NCI-H2081 treated with DMSO at 0.1 percent for 48 hours (cell line): ENCODE data around the gene SCYGR1.
"Not testable (repeated sequence)": the region's sequence is repeated elsewhere in the genome, so short reads cannot be mapped to it uniquely, and the experiment has no call there.

Experiments
- DNase-seq: peaks from one replicate; lab custom pipeline; 2025; lab: John Stamatoyannopoulos, UW

SCYGR1 gene

DNA sequence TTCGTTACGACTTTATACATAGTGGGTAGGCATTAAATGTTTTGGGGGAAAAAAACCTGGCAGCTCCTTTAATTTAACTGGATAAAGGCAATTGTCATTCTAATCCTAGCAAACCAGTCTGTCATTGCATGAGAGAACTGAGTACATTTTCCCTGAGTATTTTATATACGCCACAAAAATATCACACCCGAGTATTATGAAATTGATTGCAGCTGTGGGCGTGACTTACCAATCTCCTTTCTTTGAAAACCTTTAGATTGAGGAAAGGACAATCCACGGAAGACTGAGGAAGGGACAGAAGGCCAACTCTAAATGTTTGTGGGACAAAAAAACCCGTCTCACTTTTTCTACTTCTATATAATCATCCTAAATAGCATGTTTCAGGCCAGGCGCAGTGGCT lies 17.7 kb downstream of the SCYGR1 start:
- no peak for DNase-seq

DNA sequence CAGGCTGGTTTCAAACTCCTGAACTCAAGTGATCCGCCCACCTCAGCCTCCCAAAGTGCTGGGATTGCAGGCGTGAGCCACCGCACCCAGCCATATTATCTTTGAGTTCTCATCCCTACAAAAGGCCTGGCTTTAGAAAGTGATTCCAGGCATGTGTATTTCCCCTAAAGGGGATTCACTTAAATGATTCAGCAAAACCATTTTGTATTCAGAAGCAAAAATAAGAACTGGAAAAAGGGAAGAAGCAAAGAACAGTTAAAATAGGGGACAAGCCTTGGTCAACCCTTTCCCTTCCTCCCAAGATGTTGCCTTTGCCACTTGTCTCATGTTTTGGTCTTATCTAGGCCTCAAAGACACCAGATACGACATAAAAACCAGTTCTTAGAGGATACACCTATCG lies 19.2 kb downstream of the SCYGR1 start:
- no peak for DNase-seq

GRCh38 chr2:227367427-227367795 lies 20.3 kb downstream of the SCYGR1 start:
- DNase-seq, result no peak

DNA sequence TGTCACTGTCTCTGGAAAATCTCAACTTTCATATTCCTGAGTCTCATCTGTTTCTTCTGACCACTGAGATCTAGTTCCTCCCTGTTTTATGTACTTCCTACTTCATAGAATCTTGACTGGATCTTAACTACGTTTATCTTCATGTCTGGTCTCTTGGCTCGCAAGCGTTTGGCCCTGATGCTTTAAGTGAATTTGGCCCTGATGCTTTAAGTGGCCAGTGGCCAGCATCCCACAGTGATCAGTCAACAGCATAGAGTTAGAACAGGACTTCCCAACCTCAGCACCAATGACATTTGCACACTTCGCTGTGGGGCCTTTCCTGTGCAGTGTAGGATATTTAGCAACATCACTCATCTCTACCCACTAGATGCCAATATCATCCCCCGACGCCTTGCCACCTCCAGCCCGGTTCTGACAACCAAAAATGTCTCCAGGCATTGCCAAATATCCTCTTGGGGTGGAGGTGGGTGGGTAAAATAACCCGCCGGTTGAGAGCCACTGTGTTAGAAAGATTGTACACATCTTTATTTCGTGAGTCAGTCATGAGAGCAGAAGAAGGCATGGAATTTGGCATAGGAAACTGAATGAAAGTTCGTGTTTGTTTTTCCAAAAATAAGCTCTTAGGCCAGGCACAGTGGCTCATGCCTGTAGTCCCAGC lies 20.9 kb downstream of the SCYGR1 start:
- DNase-seq, result no peak

GRCh38 chr2:227365833-227366232 lies 21.9 kb downstream of the SCYGR1 start:
- no peak for DNase-seq

GRCh38 chr2:227364585-227365263 lies 23.0 kb downstream of the SCYGR1 start:
- DNase-seq, result not testable (repeated sequence)

- DNase-seq, result no peak
Measured at GRCh38 chr2:227363756-227364155, 24.0 kb downstream of the SCYGR1 start.

DNA sequence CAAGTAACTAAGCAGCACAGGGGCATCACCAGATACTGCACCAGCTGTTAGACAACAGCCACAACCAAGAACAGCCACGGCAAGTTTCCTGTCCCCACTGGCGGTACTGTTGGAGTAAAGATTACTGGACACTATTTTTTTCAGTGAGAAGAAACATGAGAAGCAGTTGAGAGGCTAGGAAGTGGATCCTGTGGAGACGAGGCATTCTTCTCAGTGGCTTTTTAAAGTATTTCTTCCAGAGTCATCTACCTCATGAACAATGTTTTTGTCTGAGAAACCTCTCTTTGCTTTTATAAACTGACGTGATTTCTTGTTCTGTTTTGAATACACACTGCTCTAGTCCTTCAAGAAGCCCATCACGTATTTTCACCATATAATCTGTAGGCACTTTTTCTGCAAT lies 27.4 kb downstream of the SCYGR1 start:
- DNase-seq, result no peak

- DNase-seq, result no peak
Measured at GRCh38 chr2:227351639-227352038, 36.1 kb downstream of the SCYGR1 start.

DNA sequence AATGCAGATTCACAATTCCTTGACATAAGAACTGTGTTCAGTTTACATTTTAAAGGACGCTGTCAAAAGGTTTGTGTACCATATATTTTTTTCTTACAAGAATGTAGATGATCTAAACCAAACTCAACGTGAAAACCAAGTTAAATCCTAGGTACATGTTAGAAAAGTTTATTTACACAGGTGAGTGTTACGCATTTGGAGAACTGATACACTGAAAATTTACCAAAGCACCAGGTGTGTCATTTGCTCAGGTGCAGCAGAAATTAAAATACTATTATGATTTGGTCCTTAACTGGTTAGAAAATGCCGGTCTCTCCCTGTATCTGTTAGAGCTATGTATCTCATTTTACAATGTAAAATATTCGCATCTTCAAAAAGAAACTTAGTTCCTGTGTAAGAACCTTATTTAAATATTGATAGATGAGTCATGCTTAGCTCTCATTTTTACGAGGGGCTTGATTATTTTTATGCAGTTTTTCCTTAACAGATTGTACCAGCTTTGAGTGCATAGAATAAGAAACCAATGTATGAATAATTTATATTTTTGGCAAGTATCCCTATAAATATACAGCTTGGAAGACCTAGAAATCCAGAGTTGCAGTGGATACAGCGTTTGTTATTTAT lies 37.6 kb downstream of the SCYGR1 start:
- DNase-seq, result no peak

DNA sequence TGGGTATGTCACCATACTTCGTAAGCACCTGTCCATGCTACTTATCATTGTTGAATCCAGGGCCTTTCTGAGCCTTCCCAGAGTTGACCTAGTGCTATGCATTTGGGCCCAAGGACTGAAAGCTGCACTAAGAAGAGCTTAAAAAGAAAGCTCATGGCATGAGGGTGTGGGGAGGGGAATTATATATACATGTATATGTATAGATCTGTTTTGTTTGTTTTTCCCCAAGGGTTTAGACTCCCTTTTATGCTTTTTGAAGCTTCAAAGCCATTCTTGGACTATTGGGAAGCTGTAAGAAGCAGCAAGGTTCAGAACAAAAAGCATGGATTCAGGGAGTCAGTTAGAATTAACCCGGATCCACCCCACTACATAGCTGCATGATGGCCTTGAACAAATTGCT lies 39.4 kb downstream of the SCYGR1 start:
- no peak for DNase-seq

GRCh38 chr2:227347117-227347516 lies 40.6 kb downstream of the SCYGR1 start:
- DNase-seq, result no peak

GRCh38 chr2:227344231-227344630 lies 43.5 kb downstream of the SCYGR1 start:
- DNase-seq, result no peak

GRCh38 chr2:227341553-227341952 lies 46.2 kb downstream of the SCYGR1 start:
- no peak for DNase-seq

DNA sequence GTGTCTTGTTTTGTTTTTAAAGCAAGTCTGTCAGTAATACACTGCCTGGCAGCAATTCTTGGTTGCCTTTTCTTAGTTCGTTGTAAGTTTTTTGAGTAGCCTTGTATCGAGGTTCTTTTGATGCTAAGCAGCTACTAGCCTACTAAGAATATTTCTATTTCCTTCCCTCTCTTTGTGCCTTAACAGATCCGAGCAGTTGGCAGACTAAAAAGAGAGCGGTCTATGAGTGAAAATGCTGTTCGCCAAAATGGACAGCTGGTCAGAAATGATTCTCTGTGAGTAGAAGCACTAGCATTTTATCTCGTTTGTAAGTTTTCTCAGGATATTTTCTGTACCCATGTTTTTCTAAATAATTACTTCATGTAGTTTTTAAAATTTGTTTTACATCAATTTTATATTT lies 47.6 kb downstream of the SCYGR1 start:
- no peak for DNase-seq

DNA sequence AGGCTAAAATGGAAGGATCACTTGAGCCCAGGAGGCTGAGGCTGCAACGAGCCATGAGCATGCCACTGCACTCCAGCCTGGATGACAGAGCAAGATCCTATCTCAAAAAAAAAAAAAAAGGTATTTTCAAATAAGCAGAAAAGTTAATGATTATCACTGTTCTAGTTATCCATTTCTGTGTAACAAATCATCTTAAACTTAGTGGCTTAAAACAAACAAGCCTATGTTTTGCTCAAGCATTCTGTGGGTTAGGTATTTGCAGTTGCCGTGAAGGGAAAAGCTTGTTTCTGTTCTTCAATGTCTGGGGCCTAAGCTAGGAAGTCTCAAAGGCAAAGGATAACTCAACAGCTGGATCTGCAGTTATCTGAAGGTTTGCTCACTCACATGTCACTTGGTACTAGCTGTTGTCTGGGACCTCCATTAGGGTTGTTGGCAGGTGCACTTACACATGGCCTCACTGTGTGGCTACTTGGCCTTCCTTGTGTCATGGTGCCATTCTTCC lies 48.6 kb downstream of the SCYGR1 start:
- no peak for DNase-seq
